CD4-positive, CD25-positive, alpha-beta regulatory T cell (primary cell): ENCODE data around the gene FAU. TPM values are rescaled to one million over a fixed set of nuclear protein-coding genes. Genes with fewer than 3 reads are reported as not detected.

Source experiments
- ATAC-seq, 2 donors: fragments of 150-1000 bp; cut with Tn5 transposase; one replicate each; pipeline ENCODE4 v1.10.0; 2021; ENCODE audit warnings: low read depth in 2 of 2, moderate number of reproducible peaks in 2 of 2, moderate library complexity in 1 of 2
- DNase-seq, 3 donors: peaks; one replicate each; pipeline versions ENCODE4 v3.0.0 to v3.0.0-alpha.2; 2012 to 2022; ENCODE audit warnings: mixed read lengths in 1 of 3
- H3K27ac ChIP-seq: one replicate; pipeline ENCODE4 v1.7.0; 2013; ENCODE audit warnings: mild to moderate bottlenecking, low read length; ENCODE audit not compliant: insufficient read depth, poor library complexity, severe bottlenecking
- H3K27me3 ChIP-seq: one replicate; pipeline ENCODE4 v1.7.0; 2013; ENCODE audit warnings: low read length; ENCODE audit not compliant: control insufficient read depth, insufficient read depth
- H3K36me3 ChIP-seq: one replicate; pipeline ENCODE4 v1.7.0; 2013; ENCODE audit warnings: mild to moderate bottlenecking, low read length, moderate library complexity; ENCODE audit not compliant: control insufficient read depth, insufficient read depth
- H3K4me1 ChIP-seq: 2 replicates; pipeline ENCODE4 v1.7.0; 2013; ENCODE audit warnings: mild to moderate bottlenecking, low read length; ENCODE audit not compliant: insufficient read depth, control insufficient read depth, poor library complexity, severe bottlenecking
- H3K4me3 ChIP-seq: one replicate; pipeline ENCODE4 v1.7.0; 2013; ENCODE audit warnings: low read depth, mild to moderate bottlenecking, low read length, moderate library complexity
- H3K9me3 ChIP-seq, 2 experiments: 1 replicate in 1 of 2; 2 replicates in 1 of 2; pipeline ENCODE4 v1.7.0; 2013; ENCODE audit warnings: low read length in 2 of 2, mild to moderate bottlenecking in 1 of 2, moderate library complexity in 1 of 2; ENCODE audit not compliant: control insufficient read depth in 2 of 2
- H3K27ac Mint-ChIP-seq, 3 donors: one replicate each; pipeline ENCODE4 v1.8.0; 2020 to 2022; ENCODE audit warnings: mild to moderate bottlenecking in 3 of 3, mixed read lengths in 3 of 3, moderate library complexity in 2 of 3
- H3K27me3 Mint-ChIP-seq: one replicate; pipeline ENCODE4 v1.8.0; 2022; ENCODE audit warnings: mild to moderate bottlenecking, mixed read lengths
- H3K36me3 Mint-ChIP-seq: one replicate; pipeline ENCODE4 v1.8.0; 2020; ENCODE audit warnings: mixed read lengths
- H3K4me1 Mint-ChIP-seq, 4 donors: one replicate each; pipeline ENCODE4 v1.8.0; 2020 to 2022; ENCODE audit warnings: mixed read lengths in 4 of 4, mild to moderate bottlenecking in 1 of 4
- H3K4me3 Mint-ChIP-seq, 4 donors: one replicate each; pipeline ENCODE4 v1.8.0; 2020 to 2022; ENCODE audit warnings: mild to moderate bottlenecking in 4 of 4, mixed read lengths in 4 of 4, moderate library complexity in 3 of 4
- H3K9me3 Mint-ChIP-seq, 7 donors: one replicate each; pipeline ENCODE4 v1.8.0; 2020 to 2022; ENCODE audit warnings: mixed read lengths in 7 of 7, mild to moderate bottlenecking in 3 of 7, moderate library complexity in 2 of 7
- polyA plus RNA-seq, 4 donors: library from polyadenylated mRNA; unstranded; fragments of 300-500 nt; fragmentation: Illumina TruSeq; gene quantifications; one replicate each; pipeline ENCODE4 v1.2.3, GENCODE V29; 2021
- total RNA-seq: library from RNA; stranded (reverse); gene quantifications from one replicate; pipeline ENCODE4 v1.2.3, GENCODE V29; 2022

The FAU gene
- total and polyA plus RNA-seq, 5 donors from 2014 or later: 1,003 to 1,172 (median 1,097) TPM

GRCh38 chr11:65160643-65161042 lies 38.7 kb upstream of the FAU start:
- H3K4me1 Mint-ChIP-seq: no peaks in the 10 kb centered on the region
- H3K9me3 Mint-ChIP-seq: no peaks in the 10 kb centered on the region
- Histone ChIP-seq H3K36me3 (no peaks in the 10 kb centered on the region), H3K4me1 (no peaks in the 10 kb centered on the region), H3K4me3 (no peak overlapping the region), H3K27me3 (no peaks in the 10 kb centered on the region), H3K27ac (no peak overlapping the region), H3K9me3 (no peaks in the 10 kb centered on the region)
- no peak for DNase-seq
- H3K27ac Mint-ChIP-seq: peak overlapping the region in 1 of 3 donors; percentile 2
- ATAC-seq: no peak
- peaks cover 20% of the 10 kb centered on the region for H3K27me3 Mint-ChIP-seq
- no peak overlapping the region for H3K4me3 Mint-ChIP-seq
- no peaks in the 10 kb centered on the region for H3K36me3 Mint-ChIP-seq

- Histone ChIP-seq H3K4me1 (no peaks in the 10 kb centered on the region), H3K27me3 (no peaks in the 10 kb centered on the region), H3K27ac (no peak overlapping the region), H3K4me3 (no peak overlapping the region), H3K9me3 (no peaks in the 10 kb centered on the region), H3K36me3 (no peaks in the 10 kb centered on the region)
- H3K27ac Mint-ChIP-seq: no peak overlapping the region
- no peak for ATAC-seq
- DNase-seq: no peak
- H3K9me3 Mint-ChIP-seq: no peaks in the 10 kb centered on the region
- no peaks in the 10 kb centered on the region for H3K36me3 Mint-ChIP-seq
- no peaks in the 10 kb centered on the region for H3K4me1 Mint-ChIP-seq
- peaks cover 16% of the 10 kb centered on the region for H3K27me3 Mint-ChIP-seq
- no peak overlapping the region for H3K4me3 Mint-ChIP-seq
Observed at GRCh38 chr11:65159012-65159411, 37.1 kb upstream of the FAU start.

GRCh38 chr11:65157336-65157735 lies 35.4 kb upstream of the FAU start:
- Histone ChIP-seq H3K27ac (no peak overlapping the region), H3K4me3 (no peak overlapping the region), H3K27me3 (no peaks in the 10 kb centered on the region), H3K4me1 (no peaks in the 10 kb centered on the region), H3K9me3 (no peaks in the 10 kb centered on the region), H3K36me3 (no peaks in the 10 kb centered on the region)
- no peak for ATAC-seq
- H3K9me3 Mint-ChIP-seq: no peaks in the 10 kb centered on the region
- H3K4me3 Mint-ChIP-seq: no peak overlapping the region
- H3K27me3 Mint-ChIP-seq: peaks cover 32% of the 10 kb centered on the region
- DNase-seq: no peak
- no peak overlapping the region for H3K27ac Mint-ChIP-seq
- H3K4me1 Mint-ChIP-seq: no peaks in the 10 kb centered on the region
- no peaks in the 10 kb centered on the region for H3K36me3 Mint-ChIP-seq

GRCh38 chr11:65156926-65157325 lies 35.0 kb upstream of the FAU start:
- H3K27me3 ChIP-seq: no peaks in the 10 kb centered on the region
- Mint-ChIP-seq H3K4me1 (no peaks in the 10 kb centered on the region), H3K36me3 (no peaks in the 10 kb centered on the region), H3K27me3 (peaks cover 32% of the 10 kb centered on the region), H3K27ac (no peak overlapping the region), H3K9me3 (no peaks in the 10 kb centered on the region), H3K4me3 (no peak overlapping the region)
- H3K9me3 ChIP-seq: no peaks in the 10 kb centered on the region
- no peaks in the 10 kb centered on the region for H3K36me3 ChIP-seq
- H3K4me1 ChIP-seq: no peaks in the 10 kb centered on the region
- no peak for DNase-seq
- no peak for ATAC-seq
- H3K27ac ChIP-seq: no peak overlapping the region
- H3K4me3 ChIP-seq: no peak overlapping the region

- Mint-ChIP-seq H3K4me3 (no peak overlapping the region), H3K27me3 (peaks cover 32% of the 10 kb centered on the region), H3K36me3 (no peaks in the 10 kb centered on the region), H3K27ac (no peak overlapping the region), H3K9me3 (no peaks in the 10 kb centered on the region), H3K4me1 (no peaks in the 10 kb centered on the region)
- H3K27me3 ChIP-seq: no peaks in the 10 kb centered on the region
- no peak for DNase-seq
- no peak overlapping the region for H3K27ac ChIP-seq
- no peak for ATAC-seq
- H3K4me1 ChIP-seq: no peaks in the 10 kb centered on the region
- no peak overlapping the region for H3K4me3 ChIP-seq
- no peaks in the 10 kb centered on the region for H3K36me3 ChIP-seq
- no peaks in the 10 kb centered on the region for H3K9me3 ChIP-seq
Observed at GRCh38 chr11:65156256-65156655, 34.3 kb upstream of the FAU start.

GRCh38 chr11:65152122-65152521 lies 30.2 kb upstream of the FAU start:
- Mint-ChIP-seq H3K36me3 (no peaks in the 10 kb centered on the region), H3K4me3 (no peak overlapping the region), H3K27me3 (peaks cover 27% of the 10 kb centered on the region), H3K4me1 (no peaks in the 10 kb centered on the region), H3K9me3 (no peaks in the 10 kb centered on the region), H3K27ac (peak overlapping the region in 1 of 3 donors; percentile 39)
- H3K27me3 ChIP-seq: no peaks in the 10 kb centered on the region
- no peaks in the 10 kb centered on the region for H3K4me1 ChIP-seq
- DNase-seq (no peak), ATAC-seq (no peak)
- no peak overlapping the region for H3K27ac ChIP-seq
- no peaks in the 10 kb centered on the region for H3K9me3 ChIP-seq
- no peaks in the 10 kb centered on the region for H3K36me3 ChIP-seq
- H3K4me3 ChIP-seq: no peak overlapping the region

- Mint-ChIP-seq H3K9me3 (no peaks in the 10 kb centered on the region), H3K27ac (peak overlapping the region in 1 of 3 donors; percentile 27), H3K36me3 (no peaks in the 10 kb centered on the region), H3K4me3 (no peak overlapping the region), H3K27me3 (peaks cover 27% of the 10 kb centered on the region), H3K4me1 (no peaks in the 10 kb centered on the region)
- Histone ChIP-seq H3K27me3 (no peaks in the 10 kb centered on the region), H3K27ac (no peak overlapping the region), H3K36me3 (no peaks in the 10 kb centered on the region), H3K4me3 (no peak overlapping the region), H3K9me3 (no peaks in the 10 kb centered on the region), H3K4me1 (no peaks in the 10 kb centered on the region)
- DNase-seq (no peak), ATAC-seq (no peak)
Observed at GRCh38 chr11:65151331-65151899, 29.5 kb upstream of the FAU start.

- no peaks in the 10 kb centered on the region for H3K9me3 Mint-ChIP-seq
- no peaks in the 10 kb centered on the region for H3K9me3 ChIP-seq
- peak overlapping the region in 1 of 3 donors; percentile 27 for H3K27ac Mint-ChIP-seq
- ATAC-seq (peak; percentile 50), DNase-seq (no peak)
- H3K27me3 ChIP-seq: no peaks in the 10 kb centered on the region
- no peaks in the 10 kb centered on the region for H3K36me3 ChIP-seq
- no peaks in the 10 kb centered on the region for H3K4me1 ChIP-seq
- no peak overlapping the region for H3K27ac ChIP-seq
- H3K36me3 Mint-ChIP-seq: no peaks in the 10 kb centered on the region
- H3K4me3 Mint-ChIP-seq: no peak overlapping the region
- no peak overlapping the region for H3K4me3 ChIP-seq
- no peaks in the 10 kb centered on the region for H3K4me1 Mint-ChIP-seq
- peaks cover 30% of the 10 kb centered on the region for H3K27me3 Mint-ChIP-seq
Observed at GRCh38 chr11:65150509-65151299, 28.8 kb upstream of the FAU start.
